CD14-positive monocyte (primary cell): Measurements from ENCODE around the gene EYS. TPM values are rescaled to one million over a fixed set of nuclear protein-coding genes. Genes with fewer than 3 reads are reported as not detected.

Source experiments
- DNase-seq, 3 donors: peaks; one replicate each; pipeline ENCODE4 v3.0.0-alpha.2; 2011 to 2022
- H2AFZ ChIP-seq: 2 replicates; pipeline ENCODE4 v1.6.0; 2012; ENCODE audit warnings: mild to moderate bottlenecking, low read depth, low read length, inconsistent platforms; ENCODE audit not compliant: insufficient read depth, poor library complexity, severe bottlenecking
- H3K27ac ChIP-seq, 2 donors: 1 replicate in 1 of 2; 2 replicates in 1 of 2; pipeline ENCODE4 v1.5.1; 2012 to 2013; ENCODE audit warnings: low read length in 2 of 2, control low read depth in 1 of 2, inconsistent platforms in 1 of 2, low read depth in 1 of 2, mild to moderate bottlenecking in 1 of 2
- H3K27me3 ChIP-seq, 2 donors: one replicate each; pipeline versions ENCODE4 v1.6.0 to v1.6.1; 2011 to 2013; ENCODE audit warnings: low read length in 2 of 2; ENCODE audit not compliant: control insufficient read depth in 2 of 2, insufficient read depth in 2 of 2
- H3K36me3 ChIP-seq, 2 donors: replicated peaks in 1 of 2; 1 replicate in 1 of 2; 2 replicates in 1 of 2; pipeline versions ENCODE4 v1.5.1 to v1.6.1; 2012 to 2013; ENCODE audit warnings: low read length in 2 of 2, control low read depth in 1 of 2, inconsistent platforms in 1 of 2, mild to moderate bottlenecking in 1 of 2; ENCODE audit not compliant: insufficient read depth in 2 of 2, control insufficient read depth in 1 of 2
- H3K4me1 ChIP-seq, 2 donors: 1 replicate in 1 of 2; 2 replicates in 1 of 2; pipeline versions ENCODE4 v1.5.1 to v1.6.1; 2012 to 2013; ENCODE audit warnings: low read length in 2 of 2, control low read depth in 1 of 2, inconsistent platforms in 1 of 2, mild to moderate bottlenecking in 1 of 2, moderate library complexity in 1 of 2; ENCODE audit not compliant: insufficient read depth in 2 of 2, control insufficient read depth in 1 of 2
- H3K4me2 ChIP-seq: replicated peaks from 2 replicates; pipeline ENCODE3; 2012; ENCODE audit warnings: low read length, moderate library complexity, mild to moderate bottlenecking; ENCODE audit not compliant: poor library complexity, severe bottlenecking; ENCODE audit errors: extremely low read depth
- H3K4me3 ChIP-seq, 3 experiments: fragments of 200-600 bp in 1 of 3; sonication (generic) in 1 of 3; replicated peaks in 1 of 3; 1 replicate in 2 of 3; 2 replicates in 1 of 3; pipeline ENCODE4 v1.5.1; 2011 to 2013; ENCODE audit warnings: low read length in 3 of 3, mild to moderate bottlenecking in 3 of 3, control low read depth in 2 of 3, low read depth in 2 of 3, inconsistent platforms in 1 of 3, moderate library complexity in 1 of 3
- H3K79me2 ChIP-seq: 2 replicates; pipeline ENCODE4 v1.6.0; 2012; ENCODE audit warnings: mild to moderate bottlenecking, control low read depth, inconsistent platforms, low read length, moderate library complexity; ENCODE audit not compliant: insufficient read depth
- H3K9ac ChIP-seq: 2 replicates; pipeline ENCODE4 v1.6.0; 2017; ENCODE audit warnings: low read length, mild to moderate bottlenecking; ENCODE audit not compliant: insufficient read depth, poor library complexity, severe bottlenecking
- H3K9me3 ChIP-seq, 2 donors: replicated peaks in 1 of 2; 1 replicate in 1 of 2; 2 replicates in 1 of 2; pipeline versions ENCODE4 v1.5.1 to v1.6.1; 2012 to 2013; ENCODE audit warnings: low read length in 2 of 2, control low read depth in 1 of 2; ENCODE audit not compliant: control insufficient read depth in 1 of 2, insufficient read depth in 1 of 2
- H4K20me1 ChIP-seq: 2 replicates; pipeline ENCODE4 v1.6.0; 2012; ENCODE audit warnings: mild to moderate bottlenecking, low read length, control low read depth, moderate library complexity; ENCODE audit not compliant: insufficient read depth
- H3K27ac Mint-ChIP-seq, 7 donors: one replicate each; pipeline ENCODE4 v1.8.0; 2020; ENCODE audit warnings: mild to moderate bottlenecking in 7 of 7, mixed read lengths in 7 of 7, moderate library complexity in 6 of 7, inconsistent platforms in 2 of 7
- H3K27me3 Mint-ChIP-seq, 3 donors: one replicate each; pipeline ENCODE4 v1.8.0; 2021 to 2022; ENCODE audit warnings: low read depth in 3 of 3, mild to moderate bottlenecking in 3 of 3, mixed read lengths in 3 of 3, moderate library complexity in 3 of 3, inconsistent platforms in 1 of 3
- H3K36me3 Mint-ChIP-seq, 2 donors: one replicate each; pipeline ENCODE4 v1.8.0; 2020; ENCODE audit warnings: mixed read lengths in 2 of 2, inconsistent platforms in 1 of 2, mild to moderate bottlenecking in 1 of 2
- H3K4me1 Mint-ChIP-seq: one replicate; pipeline ENCODE4 v1.8.0; 2020; ENCODE audit warnings: mild to moderate bottlenecking, mixed read lengths
- H3K4me3 Mint-ChIP-seq, 2 donors: one replicate each; pipeline ENCODE4 v1.8.0; 2020; ENCODE audit warnings: mild to moderate bottlenecking in 2 of 2, mixed read lengths in 2 of 2, moderate library complexity in 1 of 2
- H3K9me3 Mint-ChIP-seq, 7 donors: one replicate each; pipeline ENCODE4 v1.8.0; 2020 to 2022; ENCODE audit warnings: mixed read lengths in 7 of 7, mild to moderate bottlenecking in 6 of 7, moderate library complexity in 6 of 7, inconsistent platforms in 2 of 7
- CTCF ChIP-seq: fragments of 200-600 bp; IDR thresholded peaks from one replicate; pipeline ENCODE4 v1.8.0; 2022; ENCODE audit warnings: antibody characterized with exemption, mild to moderate bottlenecking
- WGBS: methylation state at CpG from one replicate; pipeline ENCODE4 v1.1.5; 2013; ENCODE audit warnings: missing lambda C conversion rate; ENCODE audit not compliant: insufficient coverage; 5-methylcytosine and 5-hydroxymethylcytosine counted together
- intact Hi-C, 2 donors: fragments of 100-400 bp; cut with micrococcal nuclease; formaldehyde crosslinking; loops; one replicate each; pipeline versions ENCODE4 v1.15.0 to v1.15.1; 2023
- polyA plus RNA-seq, 3 donors: library from polyadenylated mRNA; depleted of rRNA in 1 of 3; unstranded in 2 of 3; stranded (reverse) in 1 of 3; fragments of 300-500 nt in 2 of 3; fragments of >200 nt in 1 of 3; fragmentation: Illumina TruSeq in 2 of 3; gene quantifications; 1 replicate in 2 of 3; 2 replicates in 1 of 3; pipeline ENCODE4 v1.2.3, GENCODE V29; 2012 to 2021

EYS gene
- polyA plus RNA-seq, 3 donors = 0.01 to 0.03 TPM; not detected in 1

- Histone ChIP-seq H3K36me3 (no peaks in the 10 kb centered on the region), H3K9ac (no peak overlapping the region), H3K27ac (no peak overlapping the region), H3K27me3 (no peaks in the 10 kb centered on the region), H3K4me2 (no peak overlapping the region), H4K20me1 (no peaks in the 10 kb centered on the region), H3K79me2 (no peaks in the 10 kb centered on the region), H3K9me3 (no peaks in the 10 kb centered on the region), H2AFZ (no peak overlapping the region), H3K4me1 (no peaks in the 10 kb centered on the region), H3K4me3 (no peak overlapping the region)
- H3K4me3 Mint-ChIP-seq = no peak overlapping the region
- H3K9me3 Mint-ChIP-seq = peaks cover 0 to 2% (median 0%) of the 10 kb centered on the region in 7 donors
- DNase-seq = no peak
- no CpG with 5 or more reads among the region's 1 CpG for WGBS
- H3K4me1 Mint-ChIP-seq = no peaks in the 10 kb centered on the region
- intact Hi-C loops = no loop called here
- TF ChIP-seq CTCF = no peak
- no peaks in the 10 kb centered on the region for H3K27me3 Mint-ChIP-seq
- H3K27ac Mint-ChIP-seq = no peak overlapping the region
- no peaks in the 10 kb centered on the region for H3K36me3 Mint-ChIP-seq
These were observed 256.6 kb downstream of the EYS start for GRCh38 chr6:65450451-65450850.

DNA sequence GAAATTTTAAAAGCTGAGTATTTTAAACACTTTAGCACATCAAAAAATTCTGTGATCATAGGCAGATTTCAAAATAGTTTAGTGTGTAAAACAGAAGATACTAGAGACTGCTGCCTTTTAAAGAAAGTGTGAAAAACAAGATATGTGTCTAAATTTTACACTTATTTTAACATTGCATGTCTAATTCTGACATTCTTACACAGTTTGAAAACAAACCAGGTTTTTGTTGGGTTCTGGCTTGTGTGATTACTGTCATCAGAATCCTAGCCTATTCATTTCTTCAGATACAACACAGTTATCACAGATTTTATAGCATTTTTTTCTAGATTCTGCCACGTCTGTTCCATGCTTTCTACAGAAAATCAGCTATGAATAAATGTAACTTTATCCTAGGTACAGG lies 257.1 kb downstream of the EYS start:
- Histone ChIP-seq H3K27ac (no peak overlapping the region), H3K27me3 (no peaks in the 10 kb centered on the region), H3K9me3 (no peaks in the 10 kb centered on the region), H3K79me2 (no peaks in the 10 kb centered on the region), H2AFZ (no peak overlapping the region), H3K4me1 (no peaks in the 10 kb centered on the region), H3K4me2 (no peak overlapping the region), H3K9ac (no peak overlapping the region), H3K36me3 (no peaks in the 10 kb centered on the region), H4K20me1 (no peaks in the 10 kb centered on the region), H3K4me3 (no peak overlapping the region)
- H3K9me3 Mint-ChIP-seq = peaks cover 0 to 2% (median 0%) of the 10 kb centered on the region in 7 donors
- no CpG with 5 or more reads among the region's 1 CpG for WGBS
- H3K27me3 Mint-ChIP-seq = no peaks in the 10 kb centered on the region
- intact Hi-C loops = no loop called here
- H3K36me3 Mint-ChIP-seq = no peaks in the 10 kb centered on the region
- no peak overlapping the region for H3K27ac Mint-ChIP-seq
- H3K4me3 Mint-ChIP-seq = no peak overlapping the region
- no peaks in the 10 kb centered on the region for H3K4me1 Mint-ChIP-seq
- no peak for DNase-seq
- no peak for TF ChIP-seq CTCF
